ENCODE results near the gene PRDM16.
"Not testable (repeated sequence)": the region's sequence is repeated elsewhere in the genome, so short reads cannot be mapped to it uniquely, and the experiment has no call there.

Gene PRDM16

DNA sequence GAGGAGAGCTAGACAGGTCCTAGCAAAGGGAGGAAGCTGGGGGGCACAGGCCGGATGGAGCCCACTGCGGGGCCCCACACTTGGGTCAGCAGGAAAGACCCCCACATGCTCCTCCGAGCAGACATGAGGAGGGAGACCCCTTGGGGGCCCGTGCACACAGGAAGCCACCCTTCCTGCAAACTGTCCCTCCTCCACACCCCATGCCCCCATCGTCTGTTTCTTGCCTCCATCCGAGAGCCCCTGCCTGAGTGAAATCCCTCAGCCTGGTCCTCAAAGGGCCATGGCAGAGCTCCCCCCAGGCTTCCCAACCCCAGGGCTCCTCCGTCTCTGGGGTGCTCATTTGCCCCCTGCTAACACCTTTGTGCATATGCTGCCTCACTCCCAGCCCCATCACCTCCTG, 168.0 kb downstream of the PRDM16 start:
- no peak for DNase-seq

DNA sequence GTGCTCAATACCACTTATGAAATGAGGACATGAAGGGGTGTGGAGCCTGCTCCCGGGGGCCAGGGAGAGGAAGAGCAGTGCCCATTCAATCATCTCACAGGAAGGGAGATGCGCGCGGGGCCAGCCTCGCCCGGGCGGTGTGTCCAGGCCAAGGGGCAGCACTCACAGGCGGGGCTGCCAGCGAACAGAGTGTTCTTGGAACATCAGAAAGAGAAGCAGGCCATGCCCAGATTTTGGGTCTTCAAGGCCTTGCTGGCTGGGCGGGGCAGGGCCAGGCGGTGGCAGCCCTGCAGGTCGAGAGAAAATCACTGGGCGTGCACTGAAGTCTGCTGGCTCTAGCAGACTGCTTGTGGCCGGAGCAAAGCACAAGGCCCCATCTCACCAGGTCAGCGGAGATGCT, 168.6 kb downstream of the PRDM16 start:
- DNase-seq = no peak

DNA sequence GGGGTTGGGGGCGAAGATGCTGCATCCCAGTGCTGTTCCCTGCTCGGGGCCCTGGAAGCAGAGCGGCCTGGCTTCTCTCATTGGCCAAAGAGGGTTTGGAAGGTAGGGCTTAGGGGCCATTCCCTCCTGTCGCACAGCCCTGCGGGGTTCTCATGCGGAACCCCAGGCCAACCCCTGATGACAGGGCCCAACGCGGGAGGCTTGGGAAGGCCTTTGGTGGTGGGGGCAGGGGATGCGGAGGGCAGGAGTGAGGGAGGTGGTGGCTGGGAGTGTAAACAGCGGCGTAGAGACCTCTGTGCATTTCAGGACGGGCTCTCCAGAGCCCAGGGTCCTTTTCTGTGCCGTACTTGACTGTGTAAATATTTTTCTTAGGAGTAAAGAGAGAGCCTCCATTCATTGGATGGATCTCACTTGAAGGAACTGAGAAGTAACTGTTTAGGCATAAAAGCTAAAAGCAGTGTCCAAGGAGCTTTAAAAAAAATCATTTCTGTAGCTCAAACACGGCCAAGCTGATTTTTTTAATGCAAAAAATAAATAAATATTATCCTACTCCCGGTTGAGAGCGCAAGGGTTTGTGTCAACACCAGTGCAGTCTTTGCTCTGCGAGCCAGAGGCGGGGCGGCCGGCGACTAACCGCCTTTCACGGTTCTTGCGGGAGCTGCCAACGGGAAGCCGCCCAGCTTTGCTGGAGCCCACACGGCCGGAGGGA, 169.1 kb downstream of the PRDM16 start:
- DNase-seq = no peak

DNA sequence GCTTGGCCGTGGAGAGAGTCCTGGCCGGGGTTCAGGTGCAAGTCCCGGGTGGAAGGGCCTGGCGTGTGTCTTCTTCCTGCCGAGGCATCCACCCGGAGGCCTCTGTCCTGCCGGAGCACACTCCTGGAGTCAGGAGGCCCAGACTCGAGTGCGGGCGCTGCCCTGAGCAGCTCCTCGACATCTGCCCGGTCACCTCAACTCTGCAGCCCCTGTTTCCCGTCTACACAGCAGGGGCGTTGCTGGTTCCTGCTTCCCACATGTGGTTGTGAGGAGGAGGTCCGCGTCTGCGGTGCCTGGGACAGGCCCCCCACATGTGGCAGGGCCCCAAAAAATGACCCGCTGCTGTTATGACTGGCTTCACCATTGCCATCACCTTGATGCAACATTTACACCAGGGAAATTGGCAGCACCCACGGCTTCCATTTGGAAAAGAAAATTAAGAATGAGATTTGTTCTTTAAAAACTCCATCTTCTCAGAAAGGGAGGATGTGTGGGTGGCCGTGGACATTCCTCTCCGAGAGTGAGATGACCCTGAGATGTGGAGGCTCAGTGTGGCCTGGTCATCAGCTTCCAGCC, 169.8 kb downstream of the PRDM16 start:
- no peak for DNase-seq

DNA sequence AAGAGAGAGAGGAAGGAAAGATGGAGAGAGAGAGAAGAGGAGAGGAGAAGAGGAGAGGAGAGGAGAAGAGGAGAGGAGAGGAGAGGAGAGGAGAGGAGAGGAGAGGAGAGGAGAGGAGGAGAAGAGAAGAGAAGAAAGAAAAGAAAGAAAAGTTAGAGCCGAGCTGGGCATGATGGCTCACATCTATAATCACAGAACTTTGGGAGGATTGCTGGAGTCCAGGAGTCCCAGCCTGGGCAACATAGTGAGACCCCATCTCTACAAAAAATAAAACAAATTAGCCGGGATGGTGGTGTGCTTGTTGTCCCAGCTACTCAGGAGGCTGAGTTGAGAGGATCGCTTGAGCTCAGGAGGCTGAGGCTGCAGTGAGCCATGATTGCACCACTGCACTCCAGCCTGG, 171.0 kb downstream of the PRDM16 start:
- DNase-seq = not testable (repeated sequence)

DNA sequence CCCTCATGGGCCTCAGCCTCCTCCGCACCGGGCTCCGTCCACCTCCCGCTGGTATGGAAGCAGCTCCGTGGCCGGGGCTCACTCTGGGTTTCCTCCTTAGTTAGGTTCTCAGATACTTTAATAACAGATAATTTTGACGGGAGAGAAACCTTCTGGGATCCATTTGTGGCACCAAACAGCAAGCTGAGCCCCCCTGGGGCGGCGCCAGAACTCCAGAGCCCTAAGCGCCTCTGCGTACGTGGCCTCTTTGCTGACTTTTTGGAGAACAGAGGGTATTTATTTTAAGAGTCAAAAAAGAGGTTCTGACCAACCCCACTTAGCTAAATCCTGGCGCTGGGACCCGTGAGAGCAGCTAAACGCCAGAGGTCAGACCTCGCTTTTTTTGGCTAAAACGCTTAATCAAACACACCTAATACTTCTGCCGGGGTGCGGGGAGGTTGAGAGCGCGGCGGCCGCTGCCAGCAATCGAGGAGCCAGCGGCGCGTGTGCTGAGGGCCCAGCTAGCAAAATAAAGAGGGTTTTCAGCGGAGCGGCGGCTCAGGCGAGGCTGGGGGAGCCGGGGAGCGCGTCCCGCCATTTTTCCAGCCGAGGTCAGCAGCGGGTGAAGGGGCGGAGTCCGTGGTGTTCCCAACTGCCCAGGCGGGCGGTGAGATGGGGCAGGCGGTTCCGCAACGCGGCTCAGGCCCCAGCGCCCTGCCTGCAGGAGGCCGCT, 171.7 kb downstream of the PRDM16 start:
- no peak for DNase-seq

DNA sequence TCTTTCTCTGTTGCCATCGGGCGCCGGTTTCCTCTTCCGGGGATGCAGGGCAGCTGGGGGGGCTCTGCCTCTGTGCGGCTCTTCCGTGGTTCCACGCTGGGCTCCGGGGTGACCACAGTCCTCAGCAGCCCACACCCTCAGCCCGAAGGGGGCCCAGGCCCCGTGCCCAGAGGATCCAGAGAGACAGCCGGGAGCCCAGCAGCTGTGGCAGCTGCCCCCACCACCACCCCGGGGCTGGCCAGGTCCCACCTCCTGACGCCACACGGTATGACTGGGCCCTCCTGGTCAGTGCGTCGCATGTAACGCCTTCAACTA, 172.2 kb downstream of the PRDM16 start:
- DNase-seq = no peak

DNA sequence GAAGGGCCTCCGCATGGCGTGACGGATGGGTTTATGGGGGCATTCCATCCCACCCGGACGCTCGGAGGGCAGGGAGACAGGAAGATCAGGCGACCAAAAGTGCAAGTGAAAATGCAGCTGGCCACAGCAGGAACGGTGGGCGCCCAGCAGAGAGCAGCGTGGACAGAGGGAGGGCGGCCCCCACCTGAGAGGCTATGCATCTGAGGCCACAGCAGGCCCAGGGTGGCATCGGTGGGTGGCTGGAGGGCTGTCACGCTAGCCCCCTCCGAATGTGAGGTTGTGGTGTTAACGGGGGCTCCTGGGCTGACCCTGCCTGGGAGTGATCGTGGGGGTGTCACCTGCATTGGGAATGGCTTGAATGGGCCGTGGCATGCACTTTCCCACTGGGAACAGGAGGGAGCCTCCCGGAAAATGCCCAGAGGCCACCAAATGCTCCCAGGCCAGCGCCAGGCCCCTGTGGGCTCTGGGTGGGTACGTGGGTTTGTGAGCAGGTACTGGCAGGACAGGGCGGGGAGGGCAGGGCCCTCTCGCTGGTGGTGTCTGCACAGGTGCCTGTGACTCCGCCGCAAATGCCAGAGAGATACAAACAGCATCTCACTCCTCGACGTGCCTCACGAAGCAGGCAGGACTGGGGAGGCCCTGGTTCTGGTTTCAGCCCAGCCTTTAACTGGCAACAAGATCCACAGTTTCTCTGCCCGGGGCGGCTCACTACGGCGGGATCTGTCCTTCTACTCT, 172.8 kb downstream of the PRDM16 start:
- no peak for DNase-seq

DNA sequence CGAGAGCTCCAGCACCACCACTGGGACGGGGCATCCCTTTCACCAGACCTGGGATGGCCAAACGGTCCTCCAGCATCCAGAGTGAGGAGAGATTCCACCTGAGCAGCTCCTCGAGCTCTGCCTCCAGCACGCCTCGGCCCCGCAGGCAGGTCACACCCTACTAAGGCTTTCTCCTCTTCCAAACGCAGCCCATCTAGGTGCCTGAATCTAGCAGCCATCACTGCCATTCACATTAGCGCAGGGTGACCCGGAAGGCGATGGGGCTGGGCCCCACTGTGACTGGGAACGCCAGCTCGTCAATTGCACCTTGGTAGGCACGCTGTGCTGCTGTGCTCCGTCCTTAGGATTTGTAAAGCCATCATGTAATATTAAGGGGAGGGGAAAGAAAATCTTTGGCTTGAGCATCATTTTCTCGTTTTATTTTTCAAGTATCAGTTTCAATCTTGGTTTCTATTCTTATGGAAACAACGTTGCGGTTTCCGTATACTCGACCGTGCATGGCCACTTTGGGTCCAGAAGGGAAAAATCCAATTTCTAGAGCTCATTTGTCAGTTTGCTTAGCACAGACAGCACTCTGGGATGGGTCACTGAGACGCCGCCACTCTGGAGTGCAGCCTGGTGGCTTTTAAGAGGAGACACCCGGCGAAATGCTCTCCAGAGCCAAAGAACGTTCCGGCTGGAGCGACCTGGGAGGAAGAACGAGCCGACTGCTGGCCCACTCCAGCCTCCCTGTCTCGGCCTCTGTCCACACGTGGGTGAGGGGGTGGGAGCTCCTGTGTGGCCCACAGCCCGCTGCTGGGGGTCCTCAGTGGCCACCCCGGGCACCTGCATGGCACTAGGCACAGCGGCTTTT, 173.6 kb downstream of the PRDM16 start:
- no peak for DNase-seq

DNA sequence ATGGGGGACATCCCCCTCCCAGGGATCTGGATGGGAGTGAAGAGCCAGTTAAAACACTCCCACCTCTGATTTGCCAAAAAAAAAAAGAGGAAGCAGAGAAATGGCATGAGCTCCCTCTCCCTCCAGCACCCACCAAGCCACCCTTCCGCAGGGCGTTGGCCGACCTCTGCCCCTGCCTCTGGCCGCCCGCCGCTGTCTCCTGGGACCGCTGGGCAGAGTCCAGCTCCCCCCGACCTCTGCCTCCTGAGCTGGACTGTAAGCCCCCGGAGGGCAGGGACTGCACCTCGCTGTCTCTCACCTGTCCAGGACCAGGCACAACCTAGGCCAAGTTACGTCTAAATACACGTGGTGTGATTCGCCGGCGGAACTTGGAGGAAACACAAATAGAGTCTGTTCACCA, 174.3 kb downstream of the PRDM16 start:
- no peak for DNase-seq

DNA sequence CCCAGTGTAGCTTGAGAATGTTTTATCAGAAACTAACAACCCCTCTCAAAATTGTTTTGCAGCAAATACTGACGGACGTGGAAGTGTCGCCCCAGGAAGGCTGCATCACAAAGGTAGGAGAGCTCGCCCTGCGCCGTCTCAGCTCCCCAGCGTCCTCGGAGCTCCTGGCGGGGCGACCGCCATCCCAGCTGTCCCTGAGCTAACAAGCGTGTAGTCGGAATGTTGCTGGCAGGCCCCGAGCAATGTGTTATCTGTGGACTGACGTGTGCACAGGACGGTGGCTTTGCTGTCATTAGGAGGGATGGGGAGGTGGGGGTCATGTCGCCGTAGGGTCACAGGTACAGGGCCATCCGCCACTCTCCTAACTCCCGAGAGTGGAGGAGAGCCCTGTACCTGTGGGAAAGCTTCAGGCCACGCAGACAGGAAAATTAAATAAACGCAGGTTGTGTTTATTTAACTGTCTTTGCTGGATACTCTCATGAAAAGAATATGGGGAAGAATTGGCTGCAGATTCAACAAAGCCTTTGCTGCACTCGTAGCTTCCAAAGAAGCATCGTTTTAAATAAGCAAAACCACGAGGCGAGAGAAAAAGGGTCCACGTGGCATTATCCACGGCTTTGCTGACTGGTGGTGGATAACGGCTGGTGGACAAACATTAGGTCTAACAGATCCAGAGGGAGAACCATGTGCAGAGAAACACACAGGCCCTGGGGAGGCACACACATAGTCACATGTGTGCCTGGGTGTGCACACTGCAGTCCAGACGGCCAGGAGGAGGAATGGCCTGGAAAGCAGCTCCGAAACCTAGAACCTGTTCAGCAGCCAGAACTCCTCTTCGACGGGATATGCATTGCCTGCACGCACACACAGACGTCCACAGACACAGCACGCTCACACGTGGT, 175.3 kb downstream of the PRDM16 start:
- no peak for DNase-seq

DNA sequence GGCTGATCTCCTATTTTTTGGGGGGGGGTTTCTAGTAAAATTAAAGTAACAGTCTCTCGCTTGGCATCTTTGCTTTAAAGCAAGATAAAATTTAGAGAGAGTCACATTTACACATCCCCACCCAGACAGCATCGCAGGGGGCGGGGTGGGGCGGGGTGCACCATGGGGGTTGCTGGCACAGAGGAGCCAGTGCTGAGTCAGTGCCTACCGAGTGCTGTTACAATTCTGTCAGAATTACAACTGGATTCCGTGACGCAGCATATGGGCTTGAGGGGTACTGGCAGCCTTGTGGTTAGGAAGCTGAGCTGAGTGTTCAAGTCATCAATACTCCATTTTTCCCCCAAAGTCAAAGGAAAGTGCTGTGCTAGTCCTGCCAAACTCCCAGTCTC, 175.9 kb downstream of the PRDM16 start:
- no peak for DNase-seq

DNA sequence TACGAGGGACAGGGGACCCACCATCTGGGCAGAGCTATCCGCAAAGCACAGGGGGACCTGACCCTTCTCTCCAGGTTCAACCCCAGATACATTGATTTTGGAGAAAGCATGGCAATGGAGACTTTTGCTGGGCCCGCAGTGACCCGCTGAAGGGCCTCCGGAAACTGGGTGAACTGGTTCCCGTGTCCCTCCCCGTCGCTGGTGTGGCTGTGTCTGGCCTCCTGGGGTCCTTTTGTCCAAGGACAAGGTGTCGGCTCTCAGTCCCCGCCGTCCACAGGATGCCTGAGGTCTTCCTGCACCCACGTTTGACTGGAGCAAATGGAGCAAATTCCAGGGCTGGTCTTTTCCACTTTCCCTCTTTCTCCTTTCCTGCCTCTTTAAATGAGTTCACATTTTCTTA, 176.3 kb downstream of the PRDM16 start:
- no peak for DNase-seq

DNA sequence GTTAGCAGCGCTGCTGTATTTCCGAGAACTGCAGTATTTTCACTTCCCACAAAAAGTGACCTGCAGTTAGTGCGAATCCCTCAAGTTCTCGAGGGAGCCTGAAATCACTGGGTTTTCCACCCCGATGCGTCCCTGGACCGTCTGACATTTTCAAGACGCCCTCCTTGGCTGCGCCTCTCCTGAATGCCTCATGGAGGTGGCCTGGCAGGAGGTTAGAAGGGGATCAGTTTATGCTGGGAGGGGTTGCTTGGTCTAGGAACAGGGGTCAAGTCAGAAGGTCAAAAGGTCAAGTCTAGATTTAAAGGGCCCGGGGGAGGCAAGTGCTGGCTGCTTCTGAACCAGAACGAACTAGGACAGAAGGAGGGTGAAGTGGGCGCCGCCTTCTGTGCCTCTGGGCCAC, 176.8 kb downstream of the PRDM16 start:
- DNase-seq = no peak

DNA sequence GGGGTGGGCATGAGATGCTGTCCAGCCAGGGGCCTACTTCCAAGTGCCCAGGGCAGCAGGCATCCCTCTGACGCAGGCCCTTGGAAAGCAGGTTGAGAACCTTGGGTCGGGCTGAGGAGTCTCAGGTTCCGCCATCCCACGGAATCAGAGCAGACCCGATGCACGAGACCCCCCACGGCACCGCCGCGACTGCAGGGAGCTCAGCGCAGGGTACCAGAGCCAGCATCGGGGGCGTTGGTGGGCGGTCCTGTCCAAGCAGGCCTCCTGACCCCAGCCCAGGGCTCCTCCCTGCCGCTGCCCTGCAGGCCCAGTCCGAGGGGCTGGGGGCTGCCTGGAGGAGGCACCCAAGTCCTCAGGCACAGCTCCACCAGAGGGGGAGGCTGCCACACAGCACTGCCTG, 177.2 kb downstream of the PRDM16 start:
- DNase-seq = no peak

DNA sequence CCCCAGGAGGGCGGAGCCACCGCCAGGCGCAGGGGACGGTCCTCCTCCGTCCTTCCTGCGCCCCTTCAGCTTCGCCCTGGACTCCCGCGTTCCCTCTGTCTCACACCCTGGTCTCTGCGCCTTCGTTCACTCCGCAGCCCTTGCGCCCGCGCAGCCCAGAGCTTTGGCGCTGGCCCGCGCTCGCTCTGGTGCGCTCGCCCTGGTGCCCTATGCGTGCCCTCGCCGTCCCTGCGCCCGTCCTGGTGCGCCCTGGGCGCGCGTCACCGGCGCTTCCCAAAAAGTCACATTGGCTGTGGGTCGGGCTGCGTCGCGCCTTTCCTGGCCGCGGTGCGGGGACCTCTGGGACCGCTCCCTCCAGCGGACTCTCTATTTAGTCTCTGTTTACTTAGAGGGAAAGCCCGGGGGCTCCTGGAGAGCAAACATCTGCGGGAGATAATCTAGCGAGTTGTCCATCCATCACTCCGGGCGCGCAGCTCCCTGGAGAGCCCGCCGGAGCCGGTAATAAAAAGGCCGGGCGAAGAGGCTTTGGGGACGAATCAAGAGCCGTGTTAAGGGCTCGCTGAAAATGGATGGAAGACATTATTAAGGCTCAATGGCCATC, 178.6 kb downstream of the PRDM16 start:
- DNase-seq = no peak

DNA sequence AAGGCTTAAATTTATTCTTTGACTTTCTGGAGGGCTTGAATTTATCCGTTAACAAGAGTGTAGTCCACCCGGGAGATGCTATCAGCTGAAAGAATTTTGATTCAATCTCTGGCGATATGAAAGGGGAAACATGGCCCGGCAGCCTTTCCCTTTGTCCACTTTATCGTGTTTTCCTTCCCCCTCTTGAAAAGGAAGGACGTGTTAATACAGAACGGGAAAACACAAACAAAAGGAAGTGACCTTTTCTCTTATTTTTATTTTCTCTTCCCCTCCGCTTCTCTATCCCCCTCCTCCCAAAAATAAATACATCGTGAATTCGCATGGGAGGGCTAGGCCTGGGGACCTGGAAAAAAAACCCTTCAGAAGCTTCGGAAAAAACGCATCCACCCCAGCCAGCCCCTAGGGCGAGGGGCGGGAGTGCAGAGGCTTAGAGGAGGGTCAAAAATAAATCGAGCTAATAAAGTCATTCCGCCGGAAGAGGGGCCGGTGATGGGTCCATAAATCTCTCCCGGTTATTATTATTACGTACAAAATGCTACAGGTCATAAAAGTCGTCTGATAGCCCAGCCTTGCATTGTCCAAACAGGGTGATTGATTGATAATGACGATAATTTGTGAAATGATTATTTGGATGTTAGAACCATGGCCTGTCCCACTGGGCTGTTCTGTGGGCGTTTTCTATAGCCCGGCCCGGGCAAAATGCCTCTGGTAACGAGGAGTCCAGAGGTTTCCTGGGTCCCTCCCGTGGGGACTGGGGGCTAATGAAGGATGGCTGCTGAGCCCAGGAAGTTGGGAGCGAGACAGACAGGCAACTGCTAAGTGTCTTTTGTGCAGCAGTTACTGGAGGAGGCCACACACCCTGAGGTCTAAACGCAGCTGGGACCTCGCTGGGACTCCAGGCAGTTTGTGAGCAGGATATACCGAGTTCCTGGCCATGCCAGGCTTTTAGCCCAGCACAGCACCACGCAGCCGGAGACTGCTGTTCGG, 179.4 kb downstream of the PRDM16 start:
- DNase-seq = no peak

DNA sequence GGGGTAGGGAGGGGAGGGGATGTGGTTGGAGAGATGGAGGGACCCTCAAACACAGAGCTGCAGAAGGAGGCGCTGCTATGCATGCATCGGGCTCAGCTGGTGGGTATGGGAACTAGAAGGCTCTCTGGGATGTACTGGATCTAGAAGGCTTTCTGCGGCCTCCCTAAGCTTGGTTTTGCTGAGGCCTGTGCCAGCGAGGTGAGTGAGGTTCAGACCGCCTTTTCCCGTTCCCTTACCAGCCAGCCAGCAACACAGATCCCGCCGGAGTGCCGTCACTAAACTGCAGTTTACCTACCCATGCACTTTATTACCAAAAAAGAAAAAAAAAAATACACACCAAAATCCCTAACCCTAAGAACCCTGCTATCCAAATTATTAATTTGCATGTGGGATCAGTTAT, 180.2 kb downstream of the PRDM16 start:
- DNase-seq = no peak

DNA sequence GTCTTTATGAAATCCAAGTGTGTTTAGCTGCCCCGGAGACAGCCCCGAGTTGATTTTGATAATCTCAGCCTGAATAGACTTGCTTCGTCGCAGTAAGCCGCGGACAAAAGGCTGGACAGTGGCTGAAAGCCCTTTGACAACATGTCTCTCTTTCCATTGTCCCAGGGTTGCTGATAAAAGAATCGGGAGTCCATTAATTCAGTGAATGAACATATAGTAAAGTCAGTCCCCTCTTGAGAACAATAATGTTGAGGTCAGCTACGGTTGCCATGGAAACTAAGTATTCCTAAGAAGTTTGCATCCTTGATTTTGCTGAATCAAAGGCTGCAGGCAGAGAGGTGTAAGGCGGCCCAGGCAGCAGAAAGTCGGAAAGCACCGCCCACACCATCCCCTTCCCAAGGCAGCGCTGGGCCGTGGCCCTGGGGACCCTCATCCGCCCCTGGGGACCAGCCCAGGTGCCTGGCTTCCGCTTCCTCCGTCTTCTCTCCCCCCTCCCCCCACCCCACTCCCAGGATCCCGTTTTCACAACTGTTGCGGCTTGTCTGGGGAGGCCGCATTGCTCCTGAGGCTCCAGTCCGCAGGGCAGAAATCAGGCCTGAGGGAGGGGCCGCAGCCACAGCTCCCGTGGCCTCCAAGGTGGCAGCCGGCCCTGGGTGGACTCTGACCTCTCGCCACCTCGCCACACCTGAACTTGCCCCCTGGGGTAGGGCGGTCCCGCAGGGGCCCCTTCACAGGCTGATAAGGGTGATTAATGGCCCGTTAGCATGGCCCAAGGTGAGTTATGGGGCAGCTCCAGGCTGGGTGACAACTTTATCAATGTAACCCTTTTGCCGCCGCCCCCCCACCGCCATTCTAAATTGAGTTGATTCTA, 180.9 kb downstream of the PRDM16 start:
- DNase-seq = no peak

All from OCI-M1 (cell line).